ENCODE measurements around the gene FAM184A. TPM values are rescaled to one million over a fixed set of nuclear protein-coding genes. Genes with fewer than 3 reads are reported as not detected.
A peak's percentile ranks its signal among the peaks of the same experiment; 100 is the strongest.

Gene FAM184A
- total RNA-seq, 2 experiments from 2014 or later = 3.7 to 6.0 TPM

DNA sequence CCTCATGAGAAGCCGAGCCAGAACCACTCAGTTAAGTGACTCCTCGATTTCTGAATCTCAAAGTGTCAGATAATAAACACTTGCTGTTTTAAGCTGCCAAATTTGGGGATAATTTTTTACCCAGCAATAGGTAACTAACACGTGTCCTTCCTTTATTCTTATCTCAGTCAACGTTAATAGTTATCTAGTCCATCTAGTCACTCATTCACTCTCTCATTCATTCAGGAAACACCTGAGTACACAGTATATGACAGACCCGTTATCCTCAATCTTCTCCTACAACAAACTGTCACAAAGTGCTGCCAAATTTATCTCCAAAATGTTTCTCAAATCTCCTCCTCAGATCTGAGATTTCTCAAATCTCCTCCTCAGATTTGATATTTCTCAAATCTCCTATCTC lies 13.1 kb downstream of the FAM184A start:
- CTCF ChIA-PET = no interaction called here
- H3K9me3 Mint-ChIP-seq (ENCODE audit: low read depth) = no peaks in the 10 kb centered on the region
- H3K27me3 Mint-ChIP-seq = no peaks in the 10 kb centered on the region
- DNase-seq = no peak
- peaks cover 5% of the 10 kb centered on the region for H3K4me1 Mint-ChIP-seq
- no peak overlapping the region for H3K27ac Mint-ChIP-seq
- ATAC-seq = no peak
- no peak overlapping the region for H3K4me3 Mint-ChIP-seq
- H3K36me3 Mint-ChIP-seq = peaks cover 5% of the 10 kb centered on the region

- CTCF ChIA-PET = no interaction called here
- Mint-ChIP-seq H3K36me3 (peaks cover 6% of the 10 kb centered on the region), H3K9me3 (ENCODE audit: low read depth) (no peaks in the 10 kb centered on the region), H3K27me3 (no peaks in the 10 kb centered on the region), H3K27ac (no peak overlapping the region), H3K4me1 (peaks cover 9% of the 10 kb centered on the region), H3K4me3 (no peak overlapping the region)
- DNase-seq (no peak), ATAC-seq (no peak)
These were observed 15.0 kb downstream of the FAM184A start for GRCh38 chr6:119063491-119063890.

DNA sequence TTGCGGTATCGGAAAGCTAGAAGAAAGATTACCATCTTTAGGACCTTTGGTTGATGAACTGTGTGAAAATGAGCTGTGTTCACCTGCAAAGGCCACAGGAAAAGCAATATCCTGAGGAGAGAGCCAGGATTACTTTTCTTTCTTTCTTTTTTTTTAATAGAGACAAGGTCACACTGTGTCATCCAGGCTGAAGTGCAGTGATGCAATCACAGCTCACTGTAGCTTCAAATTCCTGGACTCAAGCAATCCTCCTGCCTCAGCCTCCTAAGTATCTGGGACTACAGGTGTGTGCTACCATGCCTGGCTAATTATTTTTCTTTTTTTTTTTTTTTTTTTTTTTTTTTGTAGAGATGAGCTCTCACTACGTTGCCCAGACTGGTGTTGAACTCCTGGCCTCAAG lies 17.2 kb downstream of the FAM184A start:
- CTCF ChIA-PET = interaction anchor here (1.2 kb wide), 1 partner anchor 11 kb away, joined by 3 read pairs; no protein-coding TSS in a partner anchor
- H3K9me3 Mint-ChIP-seq (ENCODE audit: low read depth) = no peaks in the 10 kb centered on the region
- H3K4me3 Mint-ChIP-seq = no peak overlapping the region
- DNase-seq (no peak), ATAC-seq (no peak)
- H3K27ac Mint-ChIP-seq = no peak overlapping the region
- H3K27me3 Mint-ChIP-seq = no peaks in the 10 kb centered on the region
- H3K36me3 Mint-ChIP-seq = peaks cover 1% of the 10 kb centered on the region
- H3K4me1 Mint-ChIP-seq = peaks cover 9% of the 10 kb centered on the region

- ATAC-seq = no peak
- no peaks in the 10 kb centered on the region for H3K27me3 Mint-ChIP-seq
- DNase-seq = no peak
- H3K4me1 Mint-ChIP-seq = peaks cover 9% of the 10 kb centered on the region
- CTCF ChIA-PET = interaction anchor here (1.2 kb wide), 1 partner anchor 11 kb away, joined by 3 read pairs; no protein-coding TSS in a partner anchor
- peaks cover 1% of the 10 kb centered on the region for H3K36me3 Mint-ChIP-seq
- H3K9me3 Mint-ChIP-seq (ENCODE audit: low read depth) = no peaks in the 10 kb centered on the region
- H3K4me3 Mint-ChIP-seq = no peak overlapping the region
- no peak overlapping the region for H3K27ac Mint-ChIP-seq
These were observed 18.1 kb downstream of the FAM184A start for GRCh38 chr6:119060255-119060907.

- peaks cover 3% of the 10 kb centered on the region for H3K36me3 Mint-ChIP-seq
- H3K4me3 Mint-ChIP-seq = no peak overlapping the region
- ATAC-seq (no peak), DNase-seq (no peak)
- CTCF ChIA-PET = no interaction called here
- peaks cover 26% of the 10 kb centered on the region for H3K4me1 Mint-ChIP-seq
- no peaks in the 10 kb centered on the region for H3K9me3 Mint-ChIP-seq (ENCODE audit: low read depth)
- no peaks in the 10 kb centered on the region for H3K27me3 Mint-ChIP-seq
- no peak overlapping the region for H3K27ac Mint-ChIP-seq
These were observed 23.4 kb downstream of the FAM184A start for GRCh38 chr6:119055069-119055468.

GRCh38 chr6:119052987-119053386 lies 25.5 kb downstream of the FAM184A start:
- H3K4me3 Mint-ChIP-seq = no peak overlapping the region
- no peak for DNase-seq
- no peak overlapping the region for H3K27ac Mint-ChIP-seq
- peak; percentile 59 for ATAC-seq
- CTCF ChIA-PET = interaction anchor here (1.9 kb wide), 1 partner anchor 20 kb away, joined by 4 read pairs; no protein-coding TSS in a partner anchor
- peaks cover 24% of the 10 kb centered on the region for H3K4me1 Mint-ChIP-seq
- H3K36me3 Mint-ChIP-seq = peaks cover 8% of the 10 kb centered on the region
- H3K9me3 Mint-ChIP-seq (ENCODE audit: low read depth) = peaks cover 2% of the 10 kb centered on the region
- H3K27me3 Mint-ChIP-seq = no peaks in the 10 kb centered on the region

- DNase-seq (peak; percentile 73), ATAC-seq (peak; percentile 89)
- peaks cover under 1% of the 10 kb centered on the region for H3K27me3 Mint-ChIP-seq
- peaks cover 2% of the 10 kb centered on the region for H3K9me3 Mint-ChIP-seq (ENCODE audit: low read depth)
- peak overlapping the region; percentile 77 for H3K27ac Mint-ChIP-seq
- H3K4me1 Mint-ChIP-seq = peaks cover 24% of the 10 kb centered on the region
- CTCF ChIA-PET = interaction anchor here (1.9 kb wide), 1 partner anchor 21 kb away, joined by 4 read pairs; no protein-coding TSS in a partner anchor
- peaks cover 8% of the 10 kb centered on the region for H3K36me3 Mint-ChIP-seq
- H3K4me3 Mint-ChIP-seq = no peak overlapping the region
These were observed 26.1 kb downstream of the FAM184A start for GRCh38 chr6:119052292-119052889.

DNA sequence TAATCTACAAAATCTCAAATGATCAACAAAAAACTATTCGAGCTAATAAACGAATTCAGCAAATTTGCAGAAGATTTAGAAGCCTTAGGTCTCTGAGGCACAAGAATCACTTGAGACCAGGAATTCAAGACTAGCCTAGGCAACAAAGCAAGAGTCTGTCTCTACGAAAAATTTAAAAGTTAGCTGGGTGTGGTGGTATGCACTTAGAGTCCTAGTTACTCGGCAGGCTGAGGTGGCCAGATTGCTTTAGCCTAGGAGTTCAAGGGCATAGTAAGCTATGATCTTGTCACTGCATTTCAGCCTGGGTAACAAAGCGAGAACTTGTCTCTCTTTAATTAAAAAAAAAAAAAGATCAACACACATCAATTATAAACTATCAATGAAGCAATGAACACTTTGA lies 34.2 kb downstream of the FAM184A start:
- no peak for ATAC-seq
- H3K9me3 Mint-ChIP-seq (ENCODE audit: low read depth) = peaks cover 2% of the 10 kb centered on the region
- H3K36me3 Mint-ChIP-seq = peaks cover 6% of the 10 kb centered on the region
- no peak overlapping the region for H3K27ac Mint-ChIP-seq
- peaks cover 10% of the 10 kb centered on the region for H3K4me1 Mint-ChIP-seq
- no peak for DNase-seq
- H3K27me3 Mint-ChIP-seq = peaks cover 4% of the 10 kb centered on the region
- CTCF ChIA-PET = no interaction called here
- H3K4me3 Mint-ChIP-seq = no peak overlapping the region

GRCh38 chr6:119043783-119044182 lies 34.7 kb downstream of the FAM184A start:
- Mint-ChIP-seq H3K27me3 (peaks cover 4% of the 10 kb centered on the region), H3K9me3 (ENCODE audit: low read depth) (peaks cover 2% of the 10 kb centered on the region), H3K4me3 (no peak overlapping the region), H3K27ac (no peak overlapping the region), H3K36me3 (peaks cover 6% of the 10 kb centered on the region), H3K4me1 (peaks cover 10% of the 10 kb centered on the region)
- CTCF ChIA-PET = no interaction called here
- no peak for ATAC-seq
- no peak for DNase-seq

DNA sequence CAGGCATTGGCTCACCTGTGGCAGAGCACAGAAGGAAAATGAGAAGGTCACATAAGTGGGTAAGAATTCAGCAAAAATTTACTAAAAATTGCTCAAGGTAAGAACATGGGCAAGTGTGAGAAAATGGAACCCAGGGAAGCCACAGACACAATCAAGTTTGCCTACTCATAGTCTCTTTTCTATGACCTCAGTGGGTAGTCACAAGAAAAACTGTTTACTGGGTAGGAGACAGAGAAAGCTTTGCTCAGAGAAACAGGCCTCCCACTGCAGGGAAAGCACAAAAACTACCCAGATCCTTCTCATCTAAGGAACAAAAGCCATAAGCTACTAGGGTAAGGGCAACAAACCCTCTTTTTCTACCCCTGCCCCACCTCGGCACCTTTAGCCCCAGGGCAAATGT lies 35.2 kb downstream of the FAM184A start:
- H3K36me3 Mint-ChIP-seq = peaks cover 3% of the 10 kb centered on the region
- H3K27ac Mint-ChIP-seq = no peak overlapping the region
- H3K27me3 Mint-ChIP-seq = peaks cover 4% of the 10 kb centered on the region
- peaks cover 10% of the 10 kb centered on the region for H3K4me1 Mint-ChIP-seq
- ATAC-seq (no peak), DNase-seq (no peak)
- no peaks in the 10 kb centered on the region for H3K9me3 Mint-ChIP-seq (ENCODE audit: low read depth)
- H3K4me3 Mint-ChIP-seq = no peak overlapping the region
- CTCF ChIA-PET = no interaction called here

DNA sequence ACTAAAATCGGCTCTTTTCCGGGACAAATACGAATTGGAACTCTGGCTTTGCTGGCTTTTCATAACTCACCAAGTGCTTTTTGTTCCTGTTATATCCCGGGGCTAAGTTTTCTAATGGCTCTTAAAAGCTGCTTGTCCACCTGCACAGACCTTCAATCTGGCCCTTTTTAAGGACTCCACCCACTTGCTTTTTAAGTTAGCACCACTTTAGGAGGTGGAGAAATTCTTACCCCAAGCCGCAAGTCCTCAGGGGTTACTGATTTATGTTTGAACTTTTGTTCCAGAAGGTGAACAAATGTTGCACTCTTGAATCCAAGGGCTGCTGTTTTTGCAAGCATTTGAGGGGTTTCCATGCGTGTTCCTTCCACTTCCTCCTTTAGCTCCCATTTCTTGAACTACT lies 37.8 kb downstream of the FAM184A start:
- Mint-ChIP-seq H3K27me3 (no peaks in the 10 kb centered on the region), H3K9me3 (ENCODE audit: low read depth) (no peaks in the 10 kb centered on the region), H3K4me1 (peaks cover 10% of the 10 kb centered on the region), H3K27ac (no peak overlapping the region), H3K4me3 (no peak overlapping the region), H3K36me3 (no peaks in the 10 kb centered on the region)
- DNase-seq (no peak), ATAC-seq (no peak)
- CTCF ChIA-PET = no interaction called here

DNA sequence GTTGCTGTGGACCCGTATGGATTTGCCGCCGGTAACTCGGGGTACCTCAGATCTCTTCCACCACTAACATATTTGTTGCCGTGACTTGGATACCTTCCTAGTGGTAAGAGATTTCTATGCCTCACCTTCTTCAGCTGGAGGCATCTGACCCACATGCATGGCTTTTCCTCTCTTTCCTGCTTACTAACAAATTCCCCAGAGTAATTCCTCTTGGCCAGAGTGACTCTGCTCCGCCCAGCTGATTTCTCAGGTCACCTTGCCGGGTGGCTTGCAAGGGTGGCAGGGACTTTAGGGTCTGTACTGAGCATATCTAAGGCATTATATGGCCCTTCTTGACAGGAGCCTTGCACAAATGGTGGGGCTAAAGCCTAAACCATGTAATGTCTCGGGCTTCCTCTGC lies 38.2 kb downstream of the FAM184A start:
- H3K4me3 Mint-ChIP-seq = no peak overlapping the region
- CTCF ChIA-PET = no interaction called here
- no peaks in the 10 kb centered on the region for H3K36me3 Mint-ChIP-seq

GRCh38 chr6:119037941-119038623 lies 40.4 kb downstream of the FAM184A start:
- Mint-ChIP-seq H3K4me1 (peaks cover 1% of the 10 kb centered on the region), H3K27ac (no peak overlapping the region), H3K27me3 (no peaks in the 10 kb centered on the region), H3K9me3 (ENCODE audit: low read depth) (no peaks in the 10 kb centered on the region), H3K36me3 (no peaks in the 10 kb centered on the region), H3K4me3 (no peak overlapping the region)
- DNase-seq = no peak
- CTCF ChIA-PET = no interaction called here
- ATAC-seq = no peak

More for the DNA sequence above, 38.2 kb downstream of the FAM184A start:
- ATAC-seq (no peak), DNase-seq (no peak)
- no peaks in the 10 kb centered on the region for H3K27me3 Mint-ChIP-seq
- peaks cover 10% of the 10 kb centered on the region for H3K4me1 Mint-ChIP-seq
- no peaks in the 10 kb centered on the region for H3K9me3 Mint-ChIP-seq (ENCODE audit: low read depth)
- H3K27ac Mint-ChIP-seq = no peak overlapping the region

DNA sequence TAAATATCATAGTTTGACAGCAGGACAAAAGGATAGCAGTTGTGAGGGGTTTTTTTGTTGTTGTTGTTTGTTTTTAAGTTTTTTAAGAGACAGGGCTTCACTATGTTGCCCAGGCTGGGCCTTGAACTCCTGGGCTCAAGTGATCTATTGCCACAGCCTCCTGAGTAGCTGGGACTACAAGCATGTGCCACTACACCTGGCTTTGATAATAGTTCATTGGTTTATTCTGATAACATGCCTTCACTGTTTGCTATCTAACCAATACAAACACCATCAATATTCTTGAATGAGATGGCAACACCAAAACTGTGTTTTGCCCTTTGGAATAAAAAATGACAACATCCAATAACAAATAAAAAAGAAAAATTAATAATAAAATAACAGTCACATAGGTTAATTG lies 41.2 kb downstream of the FAM184A start:
- Mint-ChIP-seq H3K27ac (no peak overlapping the region), H3K4me3 (no peak overlapping the region), H3K4me1 (no peaks in the 10 kb centered on the region), H3K36me3 (no peaks in the 10 kb centered on the region), H3K27me3 (no peaks in the 10 kb centered on the region), H3K9me3 (ENCODE audit: low read depth) (no peaks in the 10 kb centered on the region)
- ATAC-seq = no peak
- CTCF ChIA-PET = no interaction called here
- DNase-seq = no peak
